Thymus (tissue), 14 donors: ENCODE data around the gene BROX. TPM values are rescaled to one million over a fixed set of nuclear protein-coding genes. Genes with fewer than 3 reads are reported as not detected.
"Not testable (repeated sequence)": the region's sequence is repeated elsewhere in the genome, so short reads cannot be mapped to it uniquely, and the experiment has no call there.

Source experiments
- DNase-seq, 9 donors: peaks; one replicate each; pipeline ENCODE4 v3.0.0-alpha.2; 2013; ENCODE audit warnings: low spot score in 9 of 9, low read depth in 6 of 9, missing footprints in 1 of 9
- H3K27ac ChIP-seq, 2 donors: one replicate each; pipeline ENCODE4 v1.5.1; 2013; ENCODE audit warnings: control low read depth in 1 of 2, low read depth in 1 of 2, low read length in 1 of 2, mild to moderate bottlenecking in 1 of 2, moderate library complexity in 1 of 2
- H3K27me3 ChIP-seq, 2 donors: one replicate each; pipeline ENCODE4 v1.5.1; 2013; ENCODE audit warnings: low read length in 1 of 2; ENCODE audit not compliant: control insufficient read depth in 2 of 2, insufficient read depth in 1 of 2
- H3K36me3 ChIP-seq, 2 donors: one replicate each; pipeline ENCODE4 v1.5.1; 2013; ENCODE audit warnings: low read length in 1 of 2, mild to moderate bottlenecking in 1 of 2, moderate library complexity in 1 of 2; ENCODE audit not compliant: control insufficient read depth in 2 of 2, insufficient read depth in 2 of 2
- H3K4me1 ChIP-seq, 2 donors: one replicate each; pipeline ENCODE4 v1.5.1; 2013; ENCODE audit warnings: low read length in 2 of 2; ENCODE audit not compliant: control insufficient read depth in 2 of 2, insufficient read depth in 2 of 2
- H3K4me3 ChIP-seq, 2 donors: one replicate each; pipeline ENCODE4 v1.5.1; 2013; ENCODE audit warnings: low read length in 2 of 2, control low read depth in 1 of 2, mild to moderate bottlenecking in 1 of 2
- H3K9me3 ChIP-seq, 2 donors: one replicate each; pipeline ENCODE4 v1.5.1; 2013; ENCODE audit warnings: low read length in 1 of 2, mild to moderate bottlenecking in 1 of 2; ENCODE audit not compliant: control insufficient read depth in 2 of 2, insufficient read depth in 1 of 2
- WGBS: extraction: QIAGEN DNeasy Blood & Tissue Kit; methylation state at CpG from one replicate; pipeline ENCODE4 v1.1.7; 2013; 5-methylcytosine and 5-hydroxymethylcytosine counted together
- long read RNA-seq, 10 donors: transcript quantifications; one replicate each; lab custom pipeline, GENCODE V29; 2026
- polyA plus RNA-seq: library from polyadenylated mRNA; stranded (reverse); fragments of 200-250 nt; gene quantifications from one replicate; pipeline ENCODE4 v1.2.3, GENCODE V29; 2013
- total RNA-seq: library from RNA; stranded (reverse); fragments of 120-200 nt; gene quantifications from one replicate; pipeline ENCODE4 v1.2.4, GENCODE V29; 2013
- donor health status: healthy.

Gene BROX, protein sequence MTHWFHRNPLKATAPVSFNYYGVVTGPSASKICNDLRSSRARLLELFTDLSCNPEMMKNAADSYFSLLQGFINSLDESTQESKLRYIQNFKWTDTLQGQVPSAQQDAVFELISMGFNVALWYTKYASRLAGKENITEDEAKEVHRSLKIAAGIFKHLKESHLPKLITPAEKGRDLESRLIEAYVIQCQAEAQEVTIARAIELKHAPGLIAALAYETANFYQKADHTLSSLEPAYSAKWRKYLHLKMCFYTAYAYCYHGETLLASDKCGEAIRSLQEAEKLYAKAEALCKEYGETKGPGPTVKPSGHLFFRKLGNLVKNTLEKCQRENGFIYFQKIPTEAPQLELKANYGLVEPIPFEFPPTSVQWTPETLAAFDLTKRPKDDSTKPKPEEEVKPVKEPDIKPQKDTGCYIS
- total RNA-seq (27.5 TPM), polyA plus RNA-seq (35.8 TPM)
- long read RNA-seq, donor 1, full-length matches to known transcripts = 1 of 1 reads
- long read RNA-seq, donor 1, partial matches to known transcripts = 0 of 1 reads
- long read RNA-seq, donor 1, other reads (novel, unspliced or antisense) = 0 of 1 reads
- long read RNA-seq, donor 2, full-length matches to known transcripts = 4 of 9 reads
- long read RNA-seq, donor 2, partial matches to known transcripts = 5 of 9 reads
- long read RNA-seq, donor 2, other reads (novel, unspliced or antisense) = 0 of 9 reads
- long read RNA-seq, donor 3, full-length matches to known transcripts = 1 of 1 reads
- long read RNA-seq, donor 3, partial matches to known transcripts = 0 of 1 reads
- long read RNA-seq, donor 3, other reads (novel, unspliced or antisense) = 0 of 1 reads
- long read RNA-seq, donor 4, partial matches to known transcripts = 0 of 2 reads
- long read RNA-seq, donor 4, other reads (novel, unspliced or antisense) = 0 of 2 reads
- long read RNA-seq, donor 5, full-length matches to known transcripts = 2 of 2 reads
- long read RNA-seq, donor 5, partial matches to known transcripts = 0 of 2 reads
- long read RNA-seq, donor 5, other reads (novel, unspliced or antisense) = 0 of 2 reads
- long read RNA-seq, donor 6, full-length matches to known transcripts = 2 of 2 reads
- long read RNA-seq, donor 6, partial matches to known transcripts = 0 of 2 reads
- long read RNA-seq, donor 6, other reads (novel, unspliced or antisense) = 0 of 2 reads
- long read RNA-seq, donor 7, full-length matches to known transcripts = 3 of 3 reads
- long read RNA-seq, donor 7, partial matches to known transcripts = 0 of 3 reads
- long read RNA-seq, donor 7, other reads (novel, unspliced or antisense) = 0 of 3 reads
- long read RNA-seq, donor 8, full-length matches to known transcripts = 1 of 1 reads
- long read RNA-seq, donor 8, partial matches to known transcripts = 0 of 1 reads
- long read RNA-seq, donor 8, other reads (novel, unspliced or antisense) = 0 of 1 reads
- long read RNA-seq, donor 9, full-length matches to known transcripts = 5 of 5 reads
- long read RNA-seq, donor 9, partial matches to known transcripts = 0 of 5 reads
- long read RNA-seq, donor 9, other reads (novel, unspliced or antisense) = 0 of 5 reads
- long read RNA-seq, donor 10, partial matches to known transcripts = 0 of 2 reads
- long read RNA-seq, donor 10, other reads (novel, unspliced or antisense) = 0 of 2 reads

DNA sequence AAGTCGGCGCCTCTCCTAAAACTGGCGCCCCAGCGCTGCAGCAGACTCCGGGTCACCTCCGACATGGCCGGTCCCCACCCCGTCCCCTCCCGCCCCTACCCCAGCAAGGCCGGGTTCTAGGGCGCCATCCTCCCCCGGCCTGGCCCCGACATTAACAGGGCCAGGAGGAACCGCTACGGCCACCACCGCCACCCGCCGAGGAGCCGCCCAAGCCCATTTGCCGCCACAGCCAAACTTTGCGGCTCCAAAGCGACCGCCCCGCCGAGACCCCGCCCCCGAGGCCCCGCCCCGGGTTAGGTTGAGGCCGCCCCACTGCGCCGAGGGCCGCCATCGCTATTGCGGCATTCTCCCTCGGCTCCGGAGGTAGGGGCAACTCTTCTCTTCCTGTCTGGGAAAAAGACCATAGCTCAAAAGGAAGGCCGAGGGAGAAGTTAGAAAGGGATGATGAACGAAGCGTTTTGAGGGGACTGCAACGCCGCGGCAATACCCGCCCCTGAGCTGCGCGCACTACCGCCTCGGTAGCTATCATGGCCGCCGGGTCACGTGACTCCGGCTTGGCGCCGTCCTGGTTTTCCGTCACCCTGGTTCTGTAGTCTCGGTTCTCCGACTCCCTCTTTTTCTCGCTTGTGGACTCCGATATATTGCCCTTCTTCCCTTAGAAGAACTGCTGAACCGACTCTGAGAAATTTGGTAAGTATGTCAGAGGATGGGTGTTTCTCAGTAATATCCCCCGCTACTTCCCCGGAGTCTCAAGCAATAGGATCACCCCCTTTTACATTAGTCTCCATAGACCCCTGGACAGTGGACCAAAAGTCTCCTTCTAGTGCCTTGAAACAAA, at the start of gene BROX, which contains the start of gene AIDA:
BROX (plus strand) TSS at position 312 of the 838 bp plus-strand sequence. CDS start 3,136 bp downstream, outside the sequence.
AIDA (minus strand) TSS at position 239 of the 838 bp plus-strand sequence; CDS start at position 65, 174 bp downstream.
- peak within 1 kb of the TSS; percentile 58 to 84 for H3K4me3 ChIP-seq
- H3K27me3 ChIP-seq = no peaks in the 10 kb centered on the region
- WGBS = 3% methylated on average over 53 of the region's 62 CpGs
- H3K9me3 ChIP-seq = peaks cover 0 to 5% of the 10 kb centered on the region in 2 donors
- H3K36me3 ChIP-seq = peaks cover 0 to 17% of the 10 kb centered on the region in 2 donors
- DNase-seq = peak; percentile 83 to 95 (median 86)
- H3K27ac ChIP-seq = peak within 1 kb of the TSS; percentile 98
- peaks cover 5 to 12% of the 10 kb centered on the region in 2 donors for H3K4me1 ChIP-seq

DNA sequence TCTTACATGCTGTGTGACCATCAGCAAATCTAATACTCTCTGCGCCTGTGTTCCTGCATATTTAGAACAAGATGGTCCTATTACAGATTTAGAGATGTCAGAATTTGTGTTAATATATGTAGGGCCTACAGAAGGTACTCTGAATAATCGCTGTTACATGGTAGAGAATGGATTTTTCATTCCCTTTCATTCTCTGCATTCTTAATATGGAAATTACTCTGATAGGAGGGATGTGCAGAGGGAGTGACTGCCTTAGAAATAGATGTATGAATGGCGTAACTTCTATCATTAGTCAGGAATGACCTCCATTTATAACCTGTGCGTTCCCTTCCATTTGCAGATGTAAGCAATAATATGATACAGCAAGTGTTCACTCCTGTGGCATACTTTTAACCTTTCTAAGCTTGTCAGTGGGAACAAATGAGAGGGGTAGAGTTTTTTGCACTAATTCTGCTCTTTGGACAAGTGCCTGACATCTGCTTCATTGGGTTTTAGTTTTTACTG, 48.9 kb upstream of the BROX start:
- no peaks in the 10 kb centered on the region for H3K4me1 ChIP-seq
- no peak for DNase-seq
- H3K9me3 ChIP-seq = no peaks in the 10 kb centered on the region
- no peak overlapping the region for H3K27ac ChIP-seq
- H3K36me3 ChIP-seq = peaks cover 42 to 82% of the 10 kb centered on the region in 2 donors
- H3K27me3 ChIP-seq = no peaks in the 10 kb centered on the region
- H3K4me3 ChIP-seq = no peak overlapping the region
- WGBS = 98% methylated on average over 4 of the region's 4 CpGs

DNA sequence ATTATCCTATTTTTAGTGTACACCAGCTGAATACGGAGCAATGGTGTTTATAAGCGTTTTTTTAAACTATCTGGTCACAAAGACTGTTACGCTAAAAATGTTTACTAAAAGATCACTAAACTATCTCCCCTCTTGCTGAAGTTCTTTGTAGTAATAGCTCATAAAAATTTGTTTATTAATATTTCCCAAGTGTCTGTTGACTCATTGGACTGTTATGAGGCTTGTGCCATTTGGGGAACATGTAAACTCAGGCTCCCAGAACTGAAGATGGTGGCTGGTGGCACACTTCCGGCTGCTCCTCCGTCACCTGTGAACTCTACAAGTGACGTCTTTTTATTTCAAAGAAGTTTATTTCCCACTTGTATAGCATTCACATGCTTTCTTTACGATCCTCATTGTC, 46.4 kb upstream of the BROX start:
- WGBS = 98% methylated on average over 7 of the region's 7 CpGs
- no peaks in the 10 kb centered on the region for H3K9me3 ChIP-seq
- DNase-seq = no peak
- no peak overlapping the region for H3K4me3 ChIP-seq
- no peaks in the 10 kb centered on the region for H3K4me1 ChIP-seq
- no peak overlapping the region for H3K27ac ChIP-seq
- peaks cover 33 to 66% of the 10 kb centered on the region in 2 donors for H3K36me3 ChIP-seq
- H3K27me3 ChIP-seq = no peaks in the 10 kb centered on the region

DNA sequence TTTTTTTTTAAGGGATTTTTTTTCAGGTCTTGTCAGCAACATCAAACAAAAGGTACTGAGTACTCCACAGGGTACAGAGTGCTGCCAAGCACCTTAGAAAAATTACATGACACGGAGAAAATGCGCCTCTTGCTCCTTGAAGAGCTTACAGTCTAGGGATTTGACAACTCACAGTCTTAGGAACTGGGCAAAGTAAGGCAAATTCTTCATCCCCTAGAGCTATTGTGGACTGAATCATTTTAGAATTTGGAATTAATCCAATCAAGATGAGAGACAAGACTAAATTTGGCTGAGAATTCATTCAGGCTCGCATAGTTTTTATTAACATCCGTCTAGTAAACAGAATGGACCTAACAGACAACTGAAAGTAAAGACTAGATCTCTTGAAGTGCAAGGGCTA, 44.2 kb upstream of the BROX start:
- H3K4me1 ChIP-seq, H3K27ac ChIP-seq, H3K9me3 ChIP-seq, DNase-seq, H3K4me3 ChIP-seq, H3K27me3 ChIP-seq: not testable (repeated sequence)
- WGBS = no CpG with 5 or more reads among the region's 4 CpGs
- H3K36me3 ChIP-seq = peaks cover 36 to 57% of the 10 kb centered on the region in 2 donors

DNA sequence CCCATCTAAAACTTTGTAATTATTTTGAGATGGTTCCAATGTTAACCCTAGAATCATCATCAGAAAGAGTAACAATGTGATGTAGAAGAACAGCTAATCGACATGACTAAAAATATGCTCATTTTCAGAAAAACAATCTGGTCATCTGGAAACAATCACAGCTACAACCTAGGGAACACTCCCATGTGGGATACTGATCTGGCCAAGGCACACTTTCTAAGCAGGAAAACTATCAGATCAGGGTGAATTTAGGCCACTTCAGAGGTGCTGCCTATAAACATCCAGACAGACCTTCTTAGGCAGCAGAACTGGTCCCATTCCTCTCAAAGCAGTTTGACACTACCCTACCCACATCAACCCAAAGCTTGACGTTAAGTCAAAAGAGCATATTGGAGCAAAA, 43.3 kb upstream of the BROX start:
- not testable (repeated sequence) for H3K4me1 ChIP-seq, H3K4me3 ChIP-seq, DNase-seq, H3K27me3 ChIP-seq, H3K9me3 ChIP-seq, H3K27ac ChIP-seq
- 97% methylated on average over 1 of the region's 2 CpGs for WGBS
- H3K36me3 ChIP-seq = peaks cover 31 to 50% of the 10 kb centered on the region in 2 donors

DNA sequence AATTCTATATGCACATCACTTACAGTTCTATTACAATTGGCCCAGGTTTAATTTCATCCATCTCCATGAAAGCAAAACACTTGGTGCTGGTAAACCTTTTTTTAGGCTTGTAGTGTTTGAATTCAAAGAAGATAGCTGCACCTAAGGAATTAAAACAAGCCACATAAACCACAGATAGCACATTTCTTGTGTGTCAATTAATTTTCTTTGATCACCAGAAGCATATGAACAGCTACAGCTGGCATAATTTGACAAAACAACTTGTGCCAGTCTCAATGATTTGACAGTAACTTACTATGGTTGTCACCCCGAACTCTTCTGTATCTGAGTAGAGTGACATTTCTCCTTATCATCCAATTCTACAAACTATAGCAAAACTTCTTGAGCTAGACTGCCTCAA, 42.3 kb upstream of the BROX start:
- H3K36me3 ChIP-seq = peaks cover 21 to 43% of the 10 kb centered on the region in 2 donors
- no peaks in the 10 kb centered on the region for H3K9me3 ChIP-seq
- H3K27ac ChIP-seq = no peak overlapping the region
- H3K4me1 ChIP-seq = no peaks in the 10 kb centered on the region
- no peak for DNase-seq
- no peak overlapping the region for H3K4me3 ChIP-seq
- 86% methylated on average over 1 of the region's 1 CpG for WGBS
- no peaks in the 10 kb centered on the region for H3K27me3 ChIP-seq

DNA sequence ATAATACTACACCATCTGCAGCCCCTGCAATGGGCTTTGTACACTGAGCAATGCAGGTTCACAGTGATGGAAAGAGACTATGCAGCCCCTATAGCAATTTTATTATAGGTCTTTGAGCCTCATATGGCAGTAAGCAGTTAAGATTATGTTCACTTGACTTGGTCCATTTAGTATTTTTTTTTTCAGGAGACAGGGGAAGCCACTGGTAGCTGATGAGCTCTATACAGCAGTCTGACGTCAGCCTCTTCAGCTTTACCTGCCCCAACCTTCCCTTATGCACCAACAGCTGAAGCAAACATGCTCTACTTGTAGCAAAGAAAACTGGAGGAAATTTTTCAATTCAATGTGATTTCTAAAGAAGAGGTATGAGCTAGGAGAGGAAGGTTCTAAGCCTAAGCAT, 32.3 kb upstream of the BROX start:
- H3K4me3 ChIP-seq = no peak overlapping the region
- H3K36me3 ChIP-seq = peaks cover 0 to 22% of the 10 kb centered on the region in 2 donors
- H3K27me3 ChIP-seq = no peaks in the 10 kb centered on the region
- DNase-seq = no peak
- 98% methylated on average over 1 of the region's 1 CpG for WGBS
- H3K27ac ChIP-seq = no peak overlapping the region
- H3K4me1 ChIP-seq = no peaks in the 10 kb centered on the region
- H3K9me3 ChIP-seq = no peaks in the 10 kb centered on the region
